BJ (cell line): Measurements from ENCODE around the gene CLSTN2. TPM values are rescaled to one million over a fixed set of nuclear protein-coding genes. Genes with fewer than 3 reads are reported as not detected.

ENCODE experiments used
- CTCF ChIA-PET: fragments of 350-600 bp; formaldehyde crosslinking; extraction: SDS; loops from one replicate; lab custom pipeline; 2021; ENCODE audit warnings: antibody characterized with exemption, inconsistent platforms; lab: Yijun Ruan, JAX
- POLR2A ChIA-PET: fragments of 300-600 bp; sonication (Branson Sonifier 250); formaldehyde crosslinking; extraction: SDS; loops from one replicate; lab custom pipeline; 2021; ENCODE audit warnings: antibody characterized with exemption; lab: Charles Lee
- DNase-seq: peaks from one replicate; pipeline ENCODE4 v3.0.0-alpha.2; 2011; ENCODE audit warnings: low read depth
- H3K27me3 ChIP-seq: 2 replicates; pipeline ENCODE4 v1.6.0; 2011; ENCODE audit warnings: low read length; ENCODE audit not compliant: control insufficient read depth, insufficient read depth
- H3K36me3 ChIP-seq: 2 replicates; pipeline ENCODE4 v1.5.1; 2011; ENCODE audit warnings: low read length; ENCODE audit not compliant: control insufficient read depth, insufficient read depth
- H3K4me3 ChIP-seq: 2 replicates; pipeline ENCODE4 v1.5.1; 2011; ENCODE audit warnings: low read depth, mild to moderate bottlenecking, control low read depth, low read length
- polyA plus RNA-seq: library from polyadenylated mRNA; depleted of rRNA; stranded (reverse); fragments of >200 nt; gene quantifications from 2 replicates; pipeline ENCODE4 v1.2.3, GENCODE V29; 2011
- TF ChIP-seq, protein P1 (sequence below): IDR thresholded peaks from 2 replicates; pipeline ENCODE4 v1.5.1; 2011; ENCODE audit warnings: low read depth, mild to moderate bottlenecking, control low read depth, inconsistent platforms, low read length, moderate library complexity; ENCODE audit not compliant: insufficient read depth

Gene CLSTN2
- polyA plus RNA-seq, 1 experiment = 1.8 TPM

- Histone ChIP-seq H3K27me3 (no peaks in the 10 kb centered on the region), H3K36me3 (no peaks in the 10 kb centered on the region), H3K4me3 (no peak overlapping the region)
- DNase-seq = no peak
- ChIA-PET POLR2A (no interaction called here), CTCF (interaction anchor here (1.4 kb wide), 1 partner anchor 27 kb away, joined by 3 read pairs; no protein-coding TSS in a partner anchor)
- TF ChIP-seq, protein P1, sequence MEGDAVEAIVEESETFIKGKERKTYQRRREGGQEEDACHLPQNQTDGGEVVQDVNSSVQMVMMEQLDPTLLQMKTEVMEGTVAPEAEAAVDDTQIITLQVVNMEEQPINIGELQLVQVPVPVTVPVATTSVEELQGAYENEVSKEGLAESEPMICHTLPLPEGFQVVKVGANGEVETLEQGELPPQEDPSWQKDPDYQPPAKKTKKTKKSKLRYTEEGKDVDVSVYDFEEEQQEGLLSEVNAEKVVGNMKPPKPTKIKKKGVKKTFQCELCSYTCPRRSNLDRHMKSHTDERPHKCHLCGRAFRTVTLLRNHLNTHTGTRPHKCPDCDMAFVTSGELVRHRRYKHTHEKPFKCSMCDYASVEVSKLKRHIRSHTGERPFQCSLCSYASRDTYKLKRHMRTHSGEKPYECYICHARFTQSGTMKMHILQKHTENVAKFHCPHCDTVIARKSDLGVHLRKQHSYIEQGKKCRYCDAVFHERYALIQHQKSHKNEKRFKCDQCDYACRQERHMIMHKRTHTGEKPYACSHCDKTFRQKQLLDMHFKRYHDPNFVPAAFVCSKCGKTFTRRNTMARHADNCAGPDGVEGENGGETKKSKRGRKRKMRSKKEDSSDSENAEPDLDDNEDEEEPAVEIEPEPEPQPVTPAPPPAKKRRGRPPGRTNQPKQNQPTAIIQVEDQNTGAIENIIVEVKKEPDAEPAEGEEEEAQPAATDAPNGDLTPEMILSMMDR = no peak
These were observed 13.5 kb downstream of the CLSTN2 start for GRCh38 chr3:139948467-139948866.

DNA sequence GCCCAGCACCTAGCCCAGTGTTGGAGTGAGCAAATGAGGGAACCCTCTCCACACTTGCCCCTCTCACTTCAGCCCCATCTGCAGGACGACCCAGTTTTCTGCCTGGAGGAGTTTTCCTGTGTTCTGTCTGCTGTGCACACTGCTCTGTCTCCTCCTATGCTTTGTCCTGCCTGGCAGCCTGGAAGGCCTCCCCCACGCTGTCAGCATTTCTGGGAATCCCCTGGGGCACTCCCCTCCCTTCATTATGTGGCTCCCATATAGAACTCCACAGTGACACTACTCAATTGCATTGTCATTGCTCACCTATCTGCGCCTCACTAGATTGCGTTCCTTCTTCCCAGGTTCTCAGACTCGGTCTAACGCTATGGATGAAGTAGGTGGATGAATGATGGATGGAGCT is 13.9 kb downstream of the CLSTN2 start:
- ChIA-PET POLR2A (no interaction called here), CTCF (no interaction called here)
- no peak overlapping the region for H3K4me3 ChIP-seq
- no peaks in the 10 kb centered on the region for H3K27me3 ChIP-seq
- no peaks in the 10 kb centered on the region for H3K36me3 ChIP-seq
- TF ChIP-seq, protein P1 = no peak
- DNase-seq = no peak

DNA sequence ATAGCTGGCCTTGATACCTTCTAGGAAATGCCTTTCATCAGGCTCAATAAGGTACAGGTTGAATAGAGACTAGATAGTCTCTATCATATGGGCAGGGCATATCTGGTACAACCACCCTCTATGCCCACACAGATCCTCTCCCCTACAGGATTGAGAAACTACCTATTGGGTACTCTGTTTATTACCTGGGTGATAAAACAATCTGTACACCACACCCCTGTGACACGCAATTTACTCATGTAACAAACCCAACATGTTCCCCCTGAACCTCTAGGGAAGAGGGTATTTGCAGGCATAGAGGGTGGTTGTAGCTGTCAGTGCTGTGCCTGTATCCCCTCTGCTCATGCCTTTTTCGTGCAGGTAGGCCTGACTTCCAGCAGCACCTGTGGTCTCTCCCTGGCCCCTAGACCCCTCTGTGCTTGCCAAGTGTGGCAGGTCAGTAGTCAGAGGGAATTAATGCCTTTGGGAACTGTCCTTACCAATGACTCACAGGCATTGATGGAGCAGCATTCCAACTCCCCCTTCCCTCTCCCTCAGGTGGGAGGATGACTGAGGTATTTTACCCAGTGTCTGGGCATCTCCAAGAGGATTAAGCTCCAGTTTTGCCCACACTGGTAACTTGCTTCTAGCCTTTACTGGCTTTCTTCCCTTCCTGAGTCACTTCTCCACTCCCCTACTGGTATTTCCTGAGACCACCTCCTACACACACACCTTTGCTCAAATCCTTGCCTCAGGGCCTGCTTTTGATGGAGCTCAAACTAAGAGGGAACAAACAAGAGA is 18.3 kb downstream of the CLSTN2 start:
- Histone ChIP-seq H3K4me3 (no peak overlapping the region), H3K36me3 (no peaks in the 10 kb centered on the region), H3K27me3 (no peaks in the 10 kb centered on the region)
- CTCF ChIA-PET = interaction anchor here (0.5 to 0.6 kb wide), 2 partner anchors 15 to 30 kb away, joined by 3 to 5 read pairs; no protein-coding TSS in a partner anchor
- no peak for DNase-seq
- POLR2A ChIA-PET = no interaction called here
- TF ChIP-seq, protein P1 = no peak

DNA sequence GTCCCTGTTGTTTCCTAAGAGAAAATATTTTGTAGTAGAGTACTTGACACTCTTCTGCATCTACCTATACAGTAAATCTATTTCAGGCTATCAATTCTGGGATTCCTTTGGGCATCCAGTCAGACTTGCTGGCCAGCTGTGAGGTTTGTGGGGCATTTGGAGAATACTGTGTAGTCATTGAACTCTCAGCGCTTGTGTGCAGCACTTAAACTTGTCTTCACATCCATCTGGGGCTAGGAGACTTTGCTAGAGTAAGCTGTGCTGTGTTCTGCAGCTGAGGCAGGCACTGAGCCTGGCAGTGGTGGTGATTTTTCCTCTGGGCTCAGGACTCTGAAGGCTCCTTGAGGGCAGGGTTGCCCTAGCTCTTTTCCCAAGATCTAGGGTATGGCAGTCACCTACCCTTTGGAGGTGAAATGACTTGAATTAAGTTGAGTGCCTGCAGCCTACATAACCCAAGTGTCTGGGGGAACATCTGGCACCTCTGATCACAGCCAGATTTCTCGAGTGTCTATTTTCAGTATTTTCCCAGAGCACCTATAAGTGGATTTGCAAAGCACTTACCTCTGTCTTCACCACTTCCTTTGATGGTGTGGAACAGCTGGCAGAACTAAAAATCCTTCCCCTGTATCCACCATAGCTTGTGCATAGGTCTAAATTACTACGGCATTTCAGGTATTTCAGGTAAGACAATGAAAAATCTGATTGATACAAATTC is 19.3 kb downstream of the CLSTN2 start:
- Histone ChIP-seq H3K4me3 (no peak overlapping the region), H3K27me3 (no peaks in the 10 kb centered on the region), H3K36me3 (no peaks in the 10 kb centered on the region)
- POLR2A ChIA-PET = no interaction called here
- TF ChIP-seq, protein P1 = no peak
- no peak for DNase-seq
- CTCF ChIA-PET = no interaction called here

- ChIA-PET POLR2A (no interaction called here), CTCF (no interaction called here)
- H3K36me3 ChIP-seq = no peaks in the 10 kb centered on the region
- TF ChIP-seq, protein P1 = no peak
- H3K27me3 ChIP-seq = no peaks in the 10 kb centered on the region
- no peak for DNase-seq
- no peak overlapping the region for H3K4me3 ChIP-seq
These were observed 22.9 kb downstream of the CLSTN2 start for GRCh38 chr3:139957844-139958243.
